Activated T-cell treated with anti-CD3 and anti-CD28 coated beads, Interleukin-2, amount 50 U/mL, for 24 hours (primary cell): ENCODE results near the gene LRP1B.

Experiments
- DNase-seq: peaks from one replicate; pipeline ENCODE4 v3.0.0-alpha.2; 2020
- H3K27ac Mint-ChIP-seq: 2 replicates; pipeline ENCODE4 v1.8.0; 2020; ENCODE audit warnings: mild to moderate bottlenecking, mixed read lengths
- H3K27me3 Mint-ChIP-seq: 2 replicates; pipeline ENCODE4 v1.8.0; 2020; ENCODE audit warnings: mixed read lengths
- H3K36me3 Mint-ChIP-seq: 2 replicates; pipeline ENCODE4 v1.8.0; 2020; ENCODE audit warnings: low read depth, mixed read lengths
- H3K4me1 Mint-ChIP-seq: 2 replicates; pipeline ENCODE4 v1.8.0; 2020; ENCODE audit warnings: low read depth, mixed read lengths
- H3K4me3 Mint-ChIP-seq: 2 replicates; pipeline ENCODE4 v1.8.0; 2020; ENCODE audit warnings: mild to moderate bottlenecking, moderate library complexity, mixed read lengths
- H3K9me3 Mint-ChIP-seq: 2 replicates; pipeline ENCODE4 v1.8.0; 2020; ENCODE audit warnings: mixed read lengths

LRP1B gene

DNA sequence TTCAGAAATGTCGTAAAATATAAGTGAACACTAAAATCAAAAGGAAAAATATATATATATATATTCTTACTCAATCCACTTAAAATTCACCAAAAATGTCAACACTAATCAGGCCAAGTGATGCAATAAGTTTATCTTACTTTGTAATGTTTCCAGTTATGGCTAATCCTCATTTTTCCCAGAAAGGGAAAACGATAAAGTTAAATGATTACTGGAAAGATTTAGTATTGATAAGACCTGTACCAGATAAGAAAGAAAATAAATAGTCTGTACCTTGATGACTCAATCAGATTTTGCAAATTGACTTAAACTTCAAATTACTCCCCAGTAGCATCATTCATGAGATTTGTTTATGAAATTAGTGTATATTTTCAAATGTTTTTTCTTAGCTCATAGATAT is 407.0 kb downstream of the LRP1B start:
- Mint-ChIP-seq H3K9me3 (peaks cover 16% of the 10 kb centered on the region), H3K36me3 (no peaks in the 10 kb centered on the region), H3K27me3 (no peaks in the 10 kb centered on the region), H3K27ac (no peak overlapping the region), H3K4me3 (no peak overlapping the region), H3K4me1 (no peaks in the 10 kb centered on the region)
- no peak for DNase-seq

DNA sequence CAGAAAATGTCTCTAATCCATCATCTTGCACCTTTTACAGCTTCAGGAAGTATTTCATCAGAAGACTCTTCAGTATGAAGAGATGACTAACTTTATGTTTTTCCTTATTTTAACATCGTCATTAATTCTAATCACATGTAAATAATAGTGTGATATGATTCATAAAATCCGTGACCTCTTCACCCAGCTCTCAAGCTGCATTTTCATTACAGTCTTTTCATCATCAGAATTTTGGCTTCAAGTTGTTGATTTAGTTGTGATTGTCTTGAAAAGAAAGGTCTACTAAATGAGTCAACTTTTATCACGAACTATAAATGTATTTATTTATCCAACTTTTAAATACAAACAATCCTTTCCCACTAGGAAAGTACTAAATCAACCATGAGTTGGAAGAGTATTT is 410.3 kb downstream of the LRP1B start:
- peaks cover 19% of the 10 kb centered on the region for H3K9me3 Mint-ChIP-seq
- H3K36me3 Mint-ChIP-seq, result no peaks in the 10 kb centered on the region
- H3K4me3 Mint-ChIP-seq, result no peak overlapping the region
- H3K27me3 Mint-ChIP-seq, result no peaks in the 10 kb centered on the region
- DNase-seq, result no peak
- no peak overlapping the region for H3K27ac Mint-ChIP-seq
- H3K4me1 Mint-ChIP-seq, result no peaks in the 10 kb centered on the region

DNA sequence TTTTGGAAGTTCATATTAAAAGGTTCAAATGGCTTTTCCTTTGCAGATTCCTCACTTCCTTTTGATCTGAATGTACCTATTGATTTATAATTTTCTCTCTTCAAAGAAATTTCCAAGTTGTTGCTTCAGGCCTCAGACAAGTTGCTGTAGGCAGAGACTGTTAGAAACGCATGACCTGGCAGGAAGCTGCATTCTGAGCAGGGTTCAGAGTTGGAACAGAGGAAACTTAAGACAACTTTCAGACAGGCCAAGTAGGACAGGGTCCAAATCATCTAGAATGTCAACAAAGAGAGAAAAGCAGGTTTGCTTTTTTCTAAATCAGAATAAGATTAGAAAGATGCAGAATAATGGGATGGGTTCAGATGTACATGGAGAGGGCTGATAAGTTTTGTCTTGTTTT is 416.3 kb downstream of the LRP1B start:
- no peak for DNase-seq
- Mint-ChIP-seq H3K36me3 (no peaks in the 10 kb centered on the region), H3K4me1 (no peaks in the 10 kb centered on the region), H3K27ac (no peak overlapping the region), H3K9me3 (peaks cover 5% of the 10 kb centered on the region), H3K4me3 (no peak overlapping the region), H3K27me3 (no peaks in the 10 kb centered on the region)

DNA sequence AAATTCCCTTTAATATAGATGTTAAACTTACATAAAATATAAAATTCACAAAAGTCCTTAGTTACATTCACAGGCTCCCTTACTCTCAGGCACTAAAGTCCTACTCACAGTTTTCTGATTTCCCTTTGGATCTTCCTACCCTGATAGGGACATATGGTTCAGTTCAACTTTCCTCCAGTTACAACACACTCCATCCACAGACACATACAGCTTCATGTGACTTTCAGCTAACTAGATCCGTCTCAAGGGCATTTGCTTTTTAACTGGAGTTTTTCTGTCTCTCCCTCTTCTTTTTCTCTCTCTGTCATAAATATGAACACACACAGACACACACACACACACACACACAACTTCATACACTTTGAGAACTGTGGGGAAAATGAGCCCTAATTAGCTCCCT is 419.2 kb downstream of the LRP1B start:
- no peaks in the 10 kb centered on the region for H3K4me1 Mint-ChIP-seq
- H3K27ac Mint-ChIP-seq, result no peak overlapping the region
- no peak overlapping the region for H3K4me3 Mint-ChIP-seq
- H3K9me3 Mint-ChIP-seq, result peaks cover 5% of the 10 kb centered on the region
- DNase-seq, result no peak
- H3K27me3 Mint-ChIP-seq, result no peaks in the 10 kb centered on the region
- H3K36me3 Mint-ChIP-seq, result no peaks in the 10 kb centered on the region

DNA sequence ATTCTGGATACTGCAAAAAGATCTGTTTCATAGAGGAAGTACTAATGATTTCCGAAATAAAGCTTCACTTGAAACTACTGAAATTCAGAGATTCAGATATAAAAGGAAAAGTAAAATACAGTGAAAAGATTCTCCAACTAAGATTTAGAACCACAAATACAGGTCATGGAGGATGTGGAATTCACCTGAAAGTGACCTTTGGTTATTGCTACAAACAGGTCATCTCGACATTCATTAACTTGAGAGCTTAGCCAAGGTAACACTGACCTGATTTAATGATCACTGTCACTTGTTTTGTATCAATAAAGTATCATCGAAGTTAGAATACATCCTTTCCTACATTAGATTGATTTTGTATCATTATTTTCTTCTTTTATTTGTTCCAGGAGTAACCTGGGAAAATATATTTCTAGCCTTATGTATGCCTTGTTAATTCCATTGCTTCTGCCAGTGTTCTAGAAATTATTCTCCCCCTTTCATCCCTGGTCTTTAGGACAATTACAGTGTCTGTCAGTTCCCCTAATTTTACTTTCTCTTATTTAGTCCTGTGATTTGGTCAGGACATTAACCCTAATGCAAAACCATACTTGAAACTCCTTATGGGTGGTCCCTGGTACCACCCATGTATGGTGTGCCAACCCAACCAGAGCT is 420.1 kb downstream of the LRP1B start:
- Mint-ChIP-seq H3K9me3 (peaks cover 10% of the 10 kb centered on the region), H3K4me3 (no peak overlapping the region), H3K27me3 (no peaks in the 10 kb centered on the region), H3K4me1 (no peaks in the 10 kb centered on the region), H3K36me3 (no peaks in the 10 kb centered on the region), H3K27ac (no peak overlapping the region)
- no peak for DNase-seq

DNA sequence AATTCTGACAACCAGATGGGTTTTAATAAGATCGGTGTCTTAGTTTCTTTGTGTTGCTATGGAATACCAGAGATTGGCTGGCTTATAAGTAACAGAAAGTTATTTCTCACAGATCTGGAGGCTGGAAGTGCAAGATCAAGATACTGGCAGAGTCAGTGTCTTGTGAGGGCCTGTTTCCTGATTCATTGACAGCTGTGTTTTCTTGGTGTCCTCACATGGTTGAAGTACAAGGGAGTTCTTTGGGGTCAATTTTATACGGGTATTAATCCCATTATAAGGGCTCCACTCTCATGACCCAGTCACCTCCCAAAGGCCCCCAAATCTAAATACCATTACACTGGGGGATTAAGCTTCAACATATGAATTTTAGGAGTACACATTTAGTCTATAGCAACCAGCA is 421.1 kb downstream of the LRP1B start:
- H3K9me3 Mint-ChIP-seq, result peaks cover 10% of the 10 kb centered on the region
- no peaks in the 10 kb centered on the region for H3K4me1 Mint-ChIP-seq
- no peaks in the 10 kb centered on the region for H3K36me3 Mint-ChIP-seq
- H3K27me3 Mint-ChIP-seq, result no peaks in the 10 kb centered on the region
- no peak for DNase-seq
- no peak overlapping the region for H3K27ac Mint-ChIP-seq
- H3K4me3 Mint-ChIP-seq, result no peak overlapping the region

DNA sequence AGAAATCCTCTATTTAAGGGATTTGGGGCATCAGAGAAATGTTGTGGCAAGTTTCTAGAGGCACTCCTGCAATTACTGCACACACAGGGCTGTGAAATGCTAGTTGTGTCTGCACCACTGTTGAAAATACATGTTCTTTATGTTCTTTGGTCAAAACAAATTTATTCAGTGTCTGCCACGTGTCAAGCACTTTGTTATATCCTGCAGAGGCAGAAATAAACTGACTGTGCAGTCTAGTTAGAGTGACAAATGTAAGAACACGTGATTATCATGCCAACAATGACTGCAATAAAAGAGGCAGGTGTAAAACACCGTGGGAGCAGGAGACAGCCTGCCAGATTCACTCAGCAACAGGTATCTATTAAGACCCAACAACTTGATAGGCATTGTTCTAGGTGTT is 423.3 kb downstream of the LRP1B start:
- no peak overlapping the region for H3K27ac Mint-ChIP-seq
- peaks cover 7% of the 10 kb centered on the region for H3K9me3 Mint-ChIP-seq
- H3K4me1 Mint-ChIP-seq, result no peaks in the 10 kb centered on the region
- no peaks in the 10 kb centered on the region for H3K36me3 Mint-ChIP-seq
- DNase-seq, result no peak
- H3K27me3 Mint-ChIP-seq, result no peaks in the 10 kb centered on the region
- H3K4me3 Mint-ChIP-seq, result no peak overlapping the region

DNA sequence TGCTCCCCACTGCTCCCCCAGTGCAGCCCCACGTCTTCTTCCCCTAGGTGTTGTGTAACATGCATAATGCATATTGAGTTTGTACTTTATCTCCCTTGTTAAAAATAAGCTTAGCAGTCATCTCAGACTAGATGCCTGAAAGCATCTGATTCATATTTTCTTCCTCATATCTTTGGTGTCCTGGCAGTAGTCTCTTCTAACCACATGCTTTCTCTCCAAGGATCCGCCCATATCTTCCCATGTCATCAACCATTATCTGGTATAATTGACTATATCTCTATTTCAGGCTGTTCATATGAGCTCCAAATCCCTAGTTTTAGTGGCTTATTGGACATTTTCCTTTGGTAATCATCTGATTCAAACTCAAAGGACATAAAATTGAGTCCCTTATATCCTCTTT is 426.3 kb downstream of the LRP1B start:
- no peak for DNase-seq
- Mint-ChIP-seq H3K36me3 (no peaks in the 10 kb centered on the region), H3K4me1 (no peaks in the 10 kb centered on the region), H3K4me3 (no peak overlapping the region), H3K27me3 (no peaks in the 10 kb centered on the region), H3K27ac (no peak overlapping the region), H3K9me3 (peaks cover 9% of the 10 kb centered on the region)

DNA sequence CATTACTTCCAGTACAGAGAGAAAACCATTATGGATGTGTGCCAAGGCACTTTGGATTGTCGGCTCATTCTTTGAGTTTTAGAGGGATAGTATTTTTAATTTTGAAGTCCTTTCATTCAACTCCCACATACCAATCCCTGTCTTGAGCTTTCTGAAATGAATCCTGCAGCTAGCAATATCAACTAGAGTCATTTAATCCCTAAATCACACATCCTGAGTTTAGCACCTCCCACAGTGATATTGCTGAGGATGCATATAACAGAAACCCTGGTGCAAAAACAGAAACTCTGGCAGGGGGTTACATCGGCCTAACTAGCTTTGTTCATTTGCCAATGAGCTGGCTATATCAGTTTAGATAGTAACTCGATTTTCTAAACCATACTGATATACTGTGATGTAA is 427.3 kb downstream of the LRP1B start:
- no peak for DNase-seq
- Mint-ChIP-seq H3K9me3 (peaks cover 9% of the 10 kb centered on the region), H3K4me3 (no peak overlapping the region), H3K27ac (no peak overlapping the region), H3K27me3 (no peaks in the 10 kb centered on the region), H3K4me1 (no peaks in the 10 kb centered on the region), H3K36me3 (no peaks in the 10 kb centered on the region)

DNA sequence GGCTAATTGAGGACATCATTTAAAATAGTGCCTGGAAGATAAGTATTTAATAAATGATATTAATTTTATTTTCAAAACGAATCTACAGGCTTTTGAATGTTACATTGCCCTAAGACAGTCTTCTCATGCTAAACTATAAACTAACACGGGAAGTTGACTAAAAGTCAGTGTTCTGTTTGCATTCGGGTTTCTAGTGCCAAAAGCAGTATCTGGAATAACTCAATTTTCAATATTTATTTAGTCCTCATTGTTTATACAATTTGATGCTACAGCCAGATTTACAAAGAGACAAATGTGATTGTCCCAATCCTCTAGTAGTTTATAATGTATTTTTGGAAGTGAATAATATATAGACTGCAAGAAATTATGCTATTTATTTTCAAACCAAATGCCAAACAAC is 429.2 kb downstream of the LRP1B start:
- DNase-seq, result no peak
- Mint-ChIP-seq H3K4me3 (no peak overlapping the region), H3K27me3 (no peaks in the 10 kb centered on the region), H3K36me3 (no peaks in the 10 kb centered on the region), H3K9me3 (peaks cover 7% of the 10 kb centered on the region), H3K27ac (no peak overlapping the region), H3K4me1 (no peaks in the 10 kb centered on the region)

DNA sequence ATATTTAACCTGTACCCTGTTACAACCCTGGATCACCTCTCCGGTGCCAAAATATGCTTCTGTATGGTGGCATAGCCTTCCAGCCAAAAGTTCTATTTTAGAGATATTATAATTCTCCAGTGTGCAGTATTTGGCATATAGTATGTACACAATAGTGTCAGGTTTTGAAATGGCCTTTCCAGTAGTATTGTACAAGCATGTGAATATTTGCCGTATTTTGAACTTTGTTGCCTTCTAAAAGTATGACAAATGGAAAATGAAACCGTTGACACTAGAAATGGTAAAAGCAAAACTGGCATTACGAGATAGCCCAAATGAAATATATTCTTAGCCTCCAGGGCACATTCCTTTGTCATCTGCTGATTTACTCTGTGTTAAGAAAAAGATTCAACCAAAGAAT is 431.2 kb downstream of the LRP1B start:
- Mint-ChIP-seq H3K27me3 (no peaks in the 10 kb centered on the region), H3K36me3 (no peaks in the 10 kb centered on the region), H3K27ac (no peak overlapping the region), H3K9me3 (peaks cover 4% of the 10 kb centered on the region), H3K4me3 (no peak overlapping the region), H3K4me1 (no peaks in the 10 kb centered on the region)
- no peak for DNase-seq

DNA sequence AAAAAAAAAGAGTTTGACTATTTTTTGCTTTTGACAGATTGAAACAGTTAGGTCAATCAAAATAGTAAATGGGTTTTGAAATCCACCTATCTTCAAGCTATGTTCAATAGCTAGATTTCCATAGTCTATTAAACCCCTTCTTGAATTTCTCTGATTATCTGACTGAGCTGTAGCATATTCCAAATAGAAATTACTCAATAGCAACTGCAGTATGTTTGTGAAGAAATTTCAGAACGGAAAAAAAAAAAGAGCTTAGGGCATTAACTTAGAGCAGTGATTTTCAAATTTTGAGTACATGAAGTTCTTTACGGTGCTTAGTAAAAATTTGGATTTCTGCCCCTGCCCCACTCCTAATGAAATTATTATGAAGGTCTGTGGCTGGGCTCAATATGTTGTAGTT is 432.3 kb downstream of the LRP1B start:
- Mint-ChIP-seq H3K27me3 (no peaks in the 10 kb centered on the region), H3K4me3 (no peak overlapping the region), H3K4me1 (no peaks in the 10 kb centered on the region), H3K9me3 (peaks cover 4% of the 10 kb centered on the region), H3K27ac (no peak overlapping the region), H3K36me3 (no peaks in the 10 kb centered on the region)
- DNase-seq, result no peak

DNA sequence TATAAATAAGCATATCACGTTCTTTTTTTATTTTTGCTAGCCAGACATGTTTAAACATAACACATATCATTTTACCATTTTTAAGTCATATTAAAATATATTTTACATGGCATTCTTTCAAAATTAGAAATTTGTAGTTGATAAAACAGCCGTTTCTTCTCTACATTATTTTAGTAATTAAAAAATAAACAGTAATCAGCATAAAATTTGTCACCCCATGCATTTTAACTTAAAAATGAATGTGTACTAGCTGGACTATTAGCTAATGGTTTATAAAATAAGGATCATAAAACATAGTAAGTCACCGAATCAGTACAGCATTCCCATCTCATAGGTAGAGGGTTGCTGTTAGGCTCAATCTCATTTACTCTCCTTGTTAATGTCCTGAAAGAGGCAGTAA is 433.8 kb downstream of the LRP1B start:
- H3K9me3 Mint-ChIP-seq, result peaks cover 4% of the 10 kb centered on the region
- H3K36me3 Mint-ChIP-seq, result no peaks in the 10 kb centered on the region
- no peak for DNase-seq

DNA sequence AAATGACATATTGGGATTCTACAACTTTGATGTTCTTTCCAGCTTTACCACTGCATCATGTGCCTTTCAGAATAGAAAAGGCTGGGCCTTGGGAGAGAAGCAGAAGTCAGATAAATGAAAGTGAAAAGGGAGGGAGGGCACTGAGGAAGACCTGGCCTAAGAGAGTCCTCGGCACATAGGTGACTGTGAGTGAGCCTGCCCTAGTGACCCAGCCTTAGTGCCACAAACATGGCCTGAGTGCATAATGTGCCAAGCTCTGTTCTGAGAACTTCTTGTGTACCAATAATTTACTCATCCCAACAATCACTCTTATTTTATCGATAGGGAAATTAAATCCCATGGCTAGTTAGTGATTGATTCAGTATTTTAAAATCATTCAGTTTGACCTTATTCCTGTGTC is 436.6 kb downstream of the LRP1B start:
- Mint-ChIP-seq H3K27me3 (no peaks in the 10 kb centered on the region), H3K4me3 (no peak overlapping the region), H3K4me1 (no peaks in the 10 kb centered on the region), H3K36me3 (no peaks in the 10 kb centered on the region), H3K27ac (no peak overlapping the region), H3K9me3 (peaks cover 2% of the 10 kb centered on the region)
- DNase-seq, result no peak

More for the DNA sequence above, 433.8 kb downstream of the LRP1B start:
- no peak overlapping the region for H3K27ac Mint-ChIP-seq
- H3K27me3 Mint-ChIP-seq, result no peaks in the 10 kb centered on the region
- H3K4me3 Mint-ChIP-seq, result no peak overlapping the region
- no peaks in the 10 kb centered on the region for H3K4me1 Mint-ChIP-seq

DNA sequence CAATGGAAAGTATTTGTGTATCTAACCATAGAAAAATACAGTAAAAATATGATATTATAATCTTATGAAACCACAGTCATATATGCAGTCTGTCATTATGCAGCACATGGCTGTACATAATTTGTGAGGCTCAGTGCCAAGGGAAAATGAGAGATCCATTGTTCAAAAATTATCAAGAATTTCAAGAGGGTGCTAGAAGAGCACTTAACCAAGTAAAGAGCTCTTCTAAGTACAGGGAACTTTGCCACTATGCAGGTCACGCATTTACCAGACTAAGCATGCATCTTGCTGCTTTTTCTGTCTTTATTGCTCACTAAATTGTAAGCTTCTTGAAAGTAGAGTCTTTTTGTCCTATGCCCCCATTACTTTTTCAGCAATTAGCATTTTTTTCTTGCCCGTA is 438.0 kb downstream of the LRP1B start:
- peaks cover 2% of the 10 kb centered on the region for H3K9me3 Mint-ChIP-seq
- H3K36me3 Mint-ChIP-seq, result no peaks in the 10 kb centered on the region
- H3K4me3 Mint-ChIP-seq, result no peak overlapping the region
- no peaks in the 10 kb centered on the region for H3K4me1 Mint-ChIP-seq
- H3K27me3 Mint-ChIP-seq, result no peaks in the 10 kb centered on the region
- no peak for DNase-seq
- no peak overlapping the region for H3K27ac Mint-ChIP-seq

DNA sequence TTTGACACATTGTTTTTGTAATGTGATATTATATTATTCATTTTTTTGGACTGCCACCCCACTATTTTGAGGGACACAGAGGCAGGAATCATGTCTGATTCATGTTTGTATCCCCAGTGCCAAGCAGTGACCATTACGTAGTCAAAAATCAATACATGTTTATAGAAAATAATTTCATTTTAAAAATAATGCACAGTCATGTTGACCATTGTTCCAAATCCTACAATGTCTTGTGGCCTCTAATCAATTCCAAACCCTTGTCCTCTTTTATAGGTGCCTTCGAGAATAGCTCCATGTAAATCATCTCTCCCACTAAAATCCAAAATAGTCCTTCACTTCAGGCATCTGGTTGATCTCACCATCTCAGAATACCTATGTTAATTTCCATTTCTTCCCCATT is 454.7 kb downstream of the LRP1B start:
- DNase-seq, result no peak
- Mint-ChIP-seq H3K9me3 (peaks cover 8% of the 10 kb centered on the region), H3K27me3 (no peaks in the 10 kb centered on the region), H3K4me3 (no peak overlapping the region), H3K36me3 (no peaks in the 10 kb centered on the region), H3K4me1 (no peaks in the 10 kb centered on the region), H3K27ac (no peak overlapping the region)
